Activated CD4-positive, CD25-positive, alpha-beta regulatory T cell treated with anti-CD3 and anti-CD28 coated beads, Interleukin-2, amount 50 U/mL, for 72 hours (primary cell): ENCODE results near the gene KIN.
"Not testable (repeated sequence)": the region's sequence is repeated elsewhere in the genome, so short reads cannot be mapped to it uniquely, and the experiment has no call there.

ENCODE experiments used
- DNase-seq: peaks from one replicate; pipeline ENCODE4 v3.0.0; 2021

The KIN gene, protein sequence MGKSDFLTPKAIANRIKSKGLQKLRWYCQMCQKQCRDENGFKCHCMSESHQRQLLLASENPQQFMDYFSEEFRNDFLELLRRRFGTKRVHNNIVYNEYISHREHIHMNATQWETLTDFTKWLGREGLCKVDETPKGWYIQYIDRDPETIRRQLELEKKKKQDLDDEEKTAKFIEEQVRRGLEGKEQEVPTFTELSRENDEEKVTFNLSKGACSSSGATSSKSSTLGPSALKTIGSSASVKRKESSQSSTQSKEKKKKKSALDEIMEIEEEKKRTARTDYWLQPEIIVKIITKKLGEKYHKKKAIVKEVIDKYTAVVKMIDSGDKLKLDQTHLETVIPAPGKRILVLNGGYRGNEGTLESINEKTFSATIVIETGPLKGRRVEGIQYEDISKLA

GRCh38 chr10:7787857-7788638 is at the start of gene KIN, which contains the start of gene ATP5F1C:
KIN (minus strand) TSS chr10:7787993; CDS start chr10:7787933, 60 bp downstream.
ATP5F1C (plus strand) TSS chr10:7788177; CDS start chr10:7788208, 31 bp downstream.
- peak; percentile 99 for DNase-seq

DNA sequence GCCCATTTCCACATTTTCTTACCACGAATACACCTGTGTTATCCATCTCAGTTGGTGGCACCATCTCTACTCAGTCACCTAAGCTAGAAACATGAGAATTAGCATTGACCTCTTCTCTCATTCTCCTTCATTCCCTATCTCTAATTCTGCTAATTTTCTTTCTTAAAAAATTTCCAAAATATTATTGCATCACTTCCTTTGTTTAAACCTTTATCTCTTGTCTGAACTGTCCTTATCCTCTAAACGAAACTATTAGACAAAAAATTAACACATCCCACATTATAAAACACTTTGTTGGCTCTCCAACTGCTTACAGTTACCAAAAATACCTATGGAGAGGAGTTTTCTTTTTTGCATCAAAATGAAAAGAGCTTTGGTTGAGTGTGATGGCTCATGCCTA is 48.8 kb upstream of the KIN start:
- no peak for DNase-seq

GRCh38 chr10:7834262-7834661 is 46.5 kb upstream of the KIN start:
- DNase-seq: no peak

DNA sequence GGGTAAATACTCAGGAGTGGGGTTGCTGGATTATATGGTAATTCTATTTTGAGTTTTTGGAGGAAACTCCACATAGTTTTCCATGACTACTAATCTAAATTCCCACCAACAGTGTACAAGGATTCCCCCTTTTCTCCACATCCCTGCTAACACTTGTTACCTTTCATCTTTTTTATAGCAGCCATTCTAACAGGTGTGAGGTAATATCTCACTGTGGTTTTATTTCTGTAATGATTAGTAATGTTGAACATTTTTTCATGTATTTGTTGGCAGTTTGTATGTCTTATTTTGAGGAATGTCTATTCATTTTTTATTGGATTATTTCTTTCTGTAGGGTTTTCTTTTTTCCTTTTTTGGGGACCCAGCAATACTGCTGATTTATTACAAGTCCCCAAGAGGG is 45.4 kb upstream of the KIN start:
- no peak for DNase-seq

DNA sequence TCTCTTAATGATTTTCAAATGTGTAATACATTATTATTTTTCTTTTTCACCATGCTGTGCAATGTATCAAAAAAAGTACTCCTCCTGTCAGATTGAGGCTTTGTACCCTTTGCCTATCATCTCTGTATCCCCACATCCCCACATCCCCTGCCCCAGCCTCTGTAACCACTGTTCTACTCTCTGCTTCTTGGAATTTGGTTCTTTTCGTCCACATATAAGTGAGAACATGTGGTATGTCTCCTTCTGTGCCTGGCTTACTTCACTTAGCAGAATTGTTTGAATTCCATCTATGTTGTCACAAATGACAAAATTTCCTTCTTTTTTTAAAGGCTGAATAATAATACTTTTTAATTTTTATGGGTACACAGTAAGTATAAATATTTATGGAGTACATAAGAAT is 44.3 kb upstream of the KIN start:
- no peak for DNase-seq

- DNase-seq: no peak
These were observed 41.6 kb upstream of the KIN start for GRCh38 chr10:7829289-7829834.

DNA sequence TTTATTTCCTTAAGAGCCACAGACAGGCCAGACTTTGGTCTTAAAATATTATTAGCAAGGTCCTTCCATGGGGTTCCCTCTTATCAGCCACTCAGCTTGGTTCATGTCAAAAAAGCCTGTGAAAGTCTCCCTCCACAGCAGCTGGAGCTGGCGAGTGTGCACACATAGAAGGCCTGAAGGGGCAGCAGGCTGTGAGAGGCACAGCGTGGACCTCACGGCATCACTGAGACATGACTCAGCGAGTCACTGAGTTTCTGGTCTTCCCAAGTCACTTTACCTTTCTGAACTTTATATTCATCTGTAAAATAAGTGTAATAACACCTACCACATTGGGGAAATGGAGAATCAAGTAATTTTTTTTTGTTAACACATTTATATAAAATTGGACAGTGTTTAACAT is 39.2 kb upstream of the KIN start:
- DNase-seq: no peak

GRCh38 chr10:7824251-7824650 is 36.5 kb upstream of the KIN start:
- no peak for DNase-seq

DNA sequence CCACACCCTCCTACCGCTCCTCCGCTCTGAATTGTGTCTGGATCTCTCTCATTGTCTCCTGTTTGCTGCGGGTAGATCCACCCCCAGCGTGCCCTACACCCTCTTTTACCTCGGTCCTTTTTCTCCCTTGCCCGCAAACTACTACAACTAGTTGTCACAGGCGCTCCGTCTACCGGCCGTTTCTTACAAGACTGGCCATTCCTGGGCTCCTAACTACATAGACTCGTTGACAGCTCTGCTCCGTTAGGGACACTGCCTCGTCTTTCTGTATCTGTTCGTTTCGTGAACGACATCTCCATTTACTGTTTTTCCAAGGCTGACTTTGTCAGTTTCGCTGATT is 31.3 kb upstream of the KIN start:
- DNase-seq: no peak

GRCh38 chr10:7818295-7819120 is 30.7 kb upstream of the KIN start, which contains the start of gene TAF3:
TAF3 (plus strand) TSS chr10:7818505; CDS start chr10:7818710, 205 bp downstream.
- DNase-seq: peak; percentile 94

GRCh38 chr10:7817984-7818294 is 30.1 kb upstream of the KIN start:
- DNase-seq: no peak

- no peak for DNase-seq
These were observed 29.8 kb upstream of the KIN start for GRCh38 chr10:7817576-7817975.

- no peak for DNase-seq
These were observed 25.7 kb upstream of the KIN start for GRCh38 chr10:7813481-7813880.

- DNase-seq: not testable (repeated sequence)
These were observed 23.9 kb upstream of the KIN start for GRCh38 chr10:7811743-7812142.

- no peak for DNase-seq
These were observed 23.2 kb upstream of the KIN start for GRCh38 chr10:7811000-7811399.

DNA sequence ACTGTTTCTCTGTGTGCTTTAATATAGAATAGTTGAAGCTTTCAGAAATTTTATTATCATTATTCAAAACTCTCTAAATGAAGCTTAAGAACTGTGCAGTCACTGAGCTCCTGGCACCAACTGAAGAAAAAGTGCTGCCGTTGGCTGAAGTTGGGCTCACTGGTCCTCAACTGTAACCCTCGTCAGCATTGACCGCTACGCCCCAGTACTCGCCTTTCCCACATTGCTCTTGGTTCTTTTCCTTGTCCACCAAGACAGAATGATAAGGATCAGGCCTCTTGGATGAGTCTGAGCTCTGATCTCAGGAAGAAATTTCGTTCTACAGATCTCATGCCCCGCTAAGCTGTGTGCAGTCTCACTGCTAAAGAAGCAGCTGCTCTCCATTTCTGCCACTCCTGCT is 22.6 kb upstream of the KIN start:
- DNase-seq: no peak

DNA sequence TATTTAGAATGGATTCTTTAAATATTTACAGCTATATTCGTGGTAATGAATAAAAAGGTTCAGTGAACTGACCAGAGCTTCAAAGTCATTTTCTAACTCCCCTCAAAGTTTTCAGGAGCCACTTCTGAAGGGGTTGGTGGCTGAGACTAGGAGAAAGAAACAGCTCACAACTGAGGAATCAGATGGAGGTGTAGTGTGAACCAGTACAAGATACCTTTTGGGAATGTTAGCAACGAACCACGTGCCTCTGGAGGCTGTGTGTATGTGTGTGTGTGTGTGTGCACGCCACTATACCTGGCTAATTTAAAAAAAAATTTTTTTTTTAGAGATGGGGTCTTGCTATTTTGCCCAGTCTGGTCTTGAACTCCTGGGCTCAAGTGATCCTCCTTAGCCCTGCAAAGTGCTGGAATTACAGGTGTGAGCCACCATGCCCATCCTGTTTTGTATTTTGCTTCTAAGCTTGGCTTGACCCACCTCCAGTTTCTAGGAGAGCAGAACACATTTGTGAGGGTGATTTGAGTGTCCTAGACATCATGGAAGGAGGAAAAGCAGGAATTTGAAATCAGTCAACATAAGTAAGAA is 21.0 kb upstream of the KIN start:
- no peak for DNase-seq

DNA sequence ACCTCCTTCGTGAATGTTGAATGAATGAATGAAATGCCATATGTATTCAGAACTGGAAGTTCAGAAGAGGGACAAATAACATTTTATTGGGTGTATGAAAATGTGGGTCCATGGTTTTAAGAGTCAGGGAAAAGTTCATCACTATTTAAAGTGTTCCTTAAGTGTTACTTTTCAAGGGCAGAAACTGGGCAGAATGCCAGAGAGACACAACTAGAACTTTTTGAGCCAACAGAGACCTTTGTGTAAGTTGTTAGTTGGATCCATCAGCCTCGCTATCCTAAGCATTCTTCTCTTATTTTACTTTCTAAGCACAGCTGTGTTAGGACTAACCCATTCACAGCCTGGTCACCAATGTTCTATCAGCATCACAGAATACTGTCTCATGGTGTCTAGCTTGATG is 16.9 kb upstream of the KIN start:
- DNase-seq: no peak

- DNase-seq: no peak
These were observed 16.4 kb upstream of the KIN start for GRCh38 chr10:7804216-7804615.

DNA sequence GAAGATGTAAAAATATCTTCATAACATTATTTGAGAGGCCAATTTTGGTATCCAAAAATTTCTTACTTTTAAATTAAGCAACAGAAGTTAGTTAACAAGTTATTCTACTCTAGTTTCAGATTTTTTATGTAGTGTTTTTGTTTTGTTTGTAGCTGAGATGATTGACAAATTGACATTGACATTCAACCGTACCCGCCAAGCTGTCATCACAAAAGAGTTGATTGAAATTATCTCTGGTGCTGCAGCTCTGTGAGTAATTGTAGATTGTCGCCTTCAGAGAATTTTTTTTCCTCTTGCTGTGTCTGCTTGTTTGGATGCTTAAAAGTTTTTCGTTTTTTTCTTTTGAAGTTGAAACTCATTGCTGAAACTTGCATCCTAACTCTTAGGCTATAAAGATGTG is 14.8 kb upstream of the KIN start:
- DNase-seq: no peak

- DNase-seq: no peak
These were observed 9.8 kb upstream of the KIN start for GRCh38 chr10:7797582-7797981.

- no peak for DNase-seq
These were observed 7.8 kb upstream of the KIN start for GRCh38 chr10:7795605-7796004.
